ENCODE measurements around the gene MFSD6L.

- TF ChIP-seq POLR2A (IDR thresholded peaks at IDR 0.05; ENCODE audit: low read length) (no peak), GATA1 (IDR thresholded peaks at IDR 0.05; ENCODE audit: low read depth, low read length) (no peak)
These were observed 13.4 kb downstream of the MFSD6L start for GRCh38 chr17:8785547-8786413.
